ENCODE measurements around the gene KNL1. TPM values are rescaled to one million over a fixed set of nuclear protein-coding genes. Genes with fewer than 3 reads are reported as not detected.

The KNL1 gene
- total and polyA plus RNA-seq, 2 donors (not counting 3 experiments of a cell fraction or from before 2014, with no cell fraction given), result 4.0 to 31.8 TPM

- TF ChIP-seq POLR2A (IDR thresholded peaks at IDR 0.05; ENCODE audit: low read depth, low read length), result no peak
- no peak for TF ChIP-seq FOS (IDR thresholded peaks at IDR 0.05; ENCODE audit: borderline replicate concordance, insufficient read depth, low read length)
- TF ChIP-seq JUN (IDR thresholded peaks at IDR 0.05; ENCODE audit: borderline replicate concordance, insufficient read depth, insufficient read length, low read depth), result no peak
- no peak for TF ChIP-seq POLR2AphosphoS5 (IDR thresholded peaks at IDR 0.05; ENCODE audit: insufficient read depth, low read depth, low read length)
- TF ChIP-seq GATA2 (IDR thresholded peaks at IDR 0.05; ENCODE audit: insufficient read depth, insufficient read length, low read depth, low read length), result no peak
- TF ChIP-seq MAX (IDR thresholded peaks at IDR 0.05; ENCODE audit: insufficient read depth, insufficient read length), result no peak
- no peak for TF ChIP-seq EZH2 (IDR thresholded peaks at IDR 0.05; ENCODE audit: borderline replicate concordance, low read depth, low read length, severe bottlenecking)
- no peak for TF ChIP-seq MYC (IDR thresholded peaks at IDR 0.05; ENCODE audit: low read depth, low read length)
- CTCF ChIA-PET, result interaction anchor here (0.9 kb wide), 1 partner anchor 42 kb away, joined by 3 read pairs; no protein-coding TSS in a partner anchor
- intact Hi-C loops (cut with micrococcal nuclease), result no loop called here
- no peak overlapping the region for H3K9ac ChIP-seq (replicated peaks; ENCODE audit: extremely low read depth, insufficient read depth, low read length)
- no peaks in the 10 kb centered on the region for H3K79me2 ChIP-seq (ENCODE audit: control insufficient read depth, insufficient read depth, low read length)
- H3K4me1 ChIP-seq (ENCODE audit: control insufficient read depth, extremely low read depth, insufficient read depth, low read length), result no peaks in the 10 kb centered on the region
- H3K4me3 ChIP-seq (replicated peaks in 1 of 3; ENCODE audit: insufficient read depth in 1 of 3, low read depth in 1 of 3, low read length in 3 of 3), result no peak overlapping the region
- POLR2A ChIA-PET, result no interaction called here
- no peak overlapping the region for H3K27ac ChIP-seq (ENCODE audit: insufficient read depth, low read depth, low read length)
- peaks cover 0 to 14% of the 10 kb centered on the region in 2 experiments for H3K36me3 ChIP-seq (ENCODE audit: control insufficient read depth in 2 of 2, extremely low read depth in 1 of 2, insufficient read depth in 2 of 2, low read length in 2 of 2)
- H4K20me1 ChIP-seq (replicated peaks; ENCODE audit: control insufficient read depth, extremely low read depth, insufficient read depth, low read length), result no peaks in the 10 kb centered on the region
- no TSS peak for BruUV-seq (replicated peaks)
- no peak overlapping the region for H3K4me2 ChIP-seq (ENCODE audit: insufficient read depth, low read length)
- no peaks in the 10 kb centered on the region for H3K9me1 ChIP-seq (replicated peaks; ENCODE audit: control insufficient read depth, extremely low read depth, insufficient read depth, low read length)
- H2AFZ ChIP-seq (ENCODE audit: low read depth, low read length), result no peak overlapping the region
- DNase-seq (ENCODE audit: low read depth, low spot score) (no peak), FAIRE-seq (no peak)
- no peaks in the 10 kb centered on the region for H3K9me3 ChIP-seq (replicated peaks; ENCODE audit: control insufficient read depth, insufficient read depth, low read length)
- H3K27me3 ChIP-seq (ENCODE audit: control insufficient read depth in 2 of 2, insufficient read depth in 2 of 2, low read length in 2 of 2), result no peaks in the 10 kb centered on the region
- dilution Hi-C loops (cut with MboI; ENCODE audit: extremely low pct_ligation_motif_present, low sequenced_read_pairs), result no loop called here
These were observed 53.5 kb downstream of the KNL1 start for GRCh38 chr15:40647523-40647922.

GRCh38 chr15:40650479-40650878 lies 56.4 kb downstream of the KNL1 start:
- no peak overlapping the region for H3K4me3 ChIP-seq (replicated peaks in 1 of 3; ENCODE audit: insufficient read depth in 1 of 3, low read depth in 1 of 3, low read length in 3 of 3)
- no peak for TF ChIP-seq JUN (IDR thresholded peaks at IDR 0.05; ENCODE audit: borderline replicate concordance, insufficient read depth, insufficient read length, low read depth)
- TF ChIP-seq MAX (IDR thresholded peaks at IDR 0.05; ENCODE audit: insufficient read depth, insufficient read length), result no peak
- no peak for TF ChIP-seq MYC (IDR thresholded peaks at IDR 0.05; ENCODE audit: low read depth, low read length)
- no peak for TF ChIP-seq FOS (IDR thresholded peaks at IDR 0.05; ENCODE audit: borderline replicate concordance, insufficient read depth, low read length)
- TF ChIP-seq GATA2 (IDR thresholded peaks at IDR 0.05; ENCODE audit: insufficient read depth, insufficient read length, low read depth, low read length), result no peak
- TF ChIP-seq CTCF (IDR thresholded peaks at IDR 0.05; ENCODE audit: extremely low read depth in 1 of 2, insufficient read depth in 1 of 2, low read depth in 1 of 2, low read length in 2 of 2), result no peak
- no peak for TF ChIP-seq EZH2 (IDR thresholded peaks at IDR 0.05; ENCODE audit: borderline replicate concordance, low read depth, low read length, severe bottlenecking)
- no peak for TF ChIP-seq POLR2AphosphoS5 (IDR thresholded peaks at IDR 0.05; ENCODE audit: insufficient read depth, low read depth, low read length)
- no peak for TF ChIP-seq POLR2A (IDR thresholded peaks at IDR 0.05; ENCODE audit: low read depth, low read length)
- H3K4me1 ChIP-seq (ENCODE audit: control insufficient read depth, extremely low read depth, insufficient read depth, low read length), result no peaks in the 10 kb centered on the region
- ChIA-PET POLR2A (no interaction called here), CTCF (interaction anchor here (0.7 to 1.3 kb wide), 2 partner anchors 15 to 197 kb away, joined by 3 to 4 read pairs; no protein-coding TSS in a partner anchor)
- no peak overlapping the region for H3K9ac ChIP-seq (replicated peaks; ENCODE audit: extremely low read depth, insufficient read depth, low read length)
- no peak overlapping the region for H3K27ac ChIP-seq (ENCODE audit: insufficient read depth, low read depth, low read length)
- no peaks in the 10 kb centered on the region for H3K9me3 ChIP-seq (replicated peaks; ENCODE audit: control insufficient read depth, insufficient read depth, low read length)
- intact Hi-C loops (cut with micrococcal nuclease), result no loop called here
- DNase-seq (ENCODE audit: low read depth, low spot score) (no peak), FAIRE-seq (no peak)
- H3K9me1 ChIP-seq (replicated peaks; ENCODE audit: control insufficient read depth, extremely low read depth, insufficient read depth, low read length), result no peaks in the 10 kb centered on the region
- dilution Hi-C loops (cut with MboI; ENCODE audit: extremely low pct_ligation_motif_present, low sequenced_read_pairs), result no loop called here
- no peaks in the 10 kb centered on the region for H4K20me1 ChIP-seq (replicated peaks; ENCODE audit: control insufficient read depth, extremely low read depth, insufficient read depth, low read length)
- no TSS peak for BruUV-seq (replicated peaks)
- no peaks in the 10 kb centered on the region for H3K27me3 ChIP-seq (ENCODE audit: control insufficient read depth in 2 of 2, insufficient read depth in 2 of 2, low read length in 2 of 2)
- peaks cover 0 to 22% of the 10 kb centered on the region in 2 experiments for H3K36me3 ChIP-seq (ENCODE audit: control insufficient read depth in 2 of 2, extremely low read depth in 1 of 2, insufficient read depth in 2 of 2, low read length in 2 of 2)
- no peak overlapping the region for H3K4me2 ChIP-seq (ENCODE audit: insufficient read depth, low read length)
- no peaks in the 10 kb centered on the region for H3K79me2 ChIP-seq (ENCODE audit: control insufficient read depth, insufficient read depth, low read length)
- no peak overlapping the region for H2AFZ ChIP-seq (ENCODE audit: low read depth, low read length)

Measured in endothelial cell of umbilical vein (primary cell).